Gastroesophageal sphincter (tissue), 4 donors: ENCODE data around the gene METRN. TPM values are rescaled to one million over a fixed set of nuclear protein-coding genes. Genes with fewer than 3 reads are reported as not detected.
"Not testable (repeated sequence)": the region's sequence is repeated elsewhere in the genome, so short reads cannot be mapped to it uniquely, and the experiment has no call there.

Source experiments
- ATAC-seq: fragments of 150-250 bp; one replicate; pipeline ENCODE4 v1.9.1; 2016; ENCODE audit warnings: mild to moderate bottlenecking, moderate library complexity
- H3K27ac ChIP-seq, 4 donors: fragments of 200-600 bp; sonication (generic) in 3 of 4; 1 replicate in 3 of 4; 2 replicates in 1 of 4; pipeline ENCODE4 v1.5.1; 2016 to 2019
- H3K27me3 ChIP-seq: fragments of 200-600 bp; sonication (generic); one replicate; pipeline ENCODE4 v1.5.1; 2019
- H3K36me3 ChIP-seq, 2 donors: fragments of 200-600 bp; sonication (generic); one replicate each; pipeline ENCODE4 v1.5.1; 2019; ENCODE audit warnings: control low read depth in 1 of 2
- H3K4me1 ChIP-seq, 3 donors: fragments of 200-600 bp; sonication (generic); 1 replicate in 2 of 3; 2 replicates in 1 of 3; pipeline ENCODE4 v1.5.1; 2016 to 2019; ENCODE audit warnings: control low read depth in 2 of 3
- H3K4me3 ChIP-seq, 2 donors: fragments of 200-600 bp; sonication (generic); one replicate each; pipeline ENCODE4 v1.5.1; 2019; ENCODE audit warnings: mild to moderate bottlenecking in 1 of 2, moderate library complexity in 1 of 2
- H3K9me3 ChIP-seq, 3 donors: fragments of 200-600 bp; sonication (generic); one replicate each; pipeline ENCODE4 v1.5.1; 2017 to 2019; ENCODE audit warnings: control low read depth in 2 of 3
- CTCF ChIP-seq, 4 experiments: fragments of 200-600 bp in 2 of 4; fragments of 450-650 bp in 2 of 4; sonication (generic) in 1 of 4; IDR thresholded peaks; one replicate each; pipeline ENCODE4 v1.5.1; 2017 to 2019; ENCODE audit warnings: antibody characterized with exemption in 4 of 4, mild to moderate bottlenecking in 2 of 4, moderate library complexity in 2 of 4
- EP300 ChIP-seq: sonication (generic); formaldehyde crosslinking; IDR thresholded peaks from one replicate; pipeline ENCODE4 v1.6.1; 2017; ENCODE audit warnings: antibody characterized with exemption, mild to moderate bottlenecking
- POLR2A ChIP-seq, 2 donors: fragments of 450-650 bp; IDR thresholded peaks; one replicate each; pipeline ENCODE4 v1.6.1; 2017; ENCODE audit warnings: antibody characterized with exemption in 2 of 2, mild to moderate bottlenecking in 2 of 2, moderate library complexity in 1 of 2
- POLR2AphosphoS5 ChIP-seq: sonication (generic); formaldehyde crosslinking; IDR thresholded peaks from one replicate; pipeline ENCODE4 v1.6.1; 2017; ENCODE audit warnings: antibody characterized with exemption
- WGBS, 2 donors: methylation state at CpG; one replicate each; pipeline ENCODE4 v1.1.5; 2018; ENCODE audit warnings: low coverage in 1 of 2; 5-methylcytosine and 5-hydroxymethylcytosine counted together
- total RNA-seq, 4 donors: library from RNA; depleted of rRNA; stranded (reverse); fragments of >200 nt; gene quantifications; one replicate each; pipeline ENCODE4 v1.1.0, GENCODE V29; 2016

The METRN gene
- total RNA-seq, 4 donors from 2014 or later, result 22.6 to 77.7 (median 63.8) TPM

DNA sequence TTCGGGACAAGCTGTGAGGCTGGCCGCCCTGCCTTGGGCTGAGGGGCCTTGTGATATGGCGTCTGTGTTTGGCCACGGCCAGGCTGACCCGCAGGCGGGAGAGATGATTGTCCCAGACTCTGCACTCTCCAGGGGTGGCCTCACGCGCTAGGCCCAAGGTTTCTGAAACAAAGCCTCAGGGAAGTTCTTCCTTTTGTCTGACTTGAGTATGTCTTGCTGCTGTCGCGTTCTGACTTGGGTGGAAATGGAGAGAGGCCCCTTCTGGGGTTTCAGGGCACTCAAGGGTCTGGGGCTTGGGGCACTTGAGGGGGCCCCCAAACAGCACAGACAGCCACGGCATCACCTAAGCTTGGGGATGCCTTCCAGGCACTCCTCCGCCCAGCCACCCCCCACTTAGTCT lies 3.8 kb upstream of the METRN start:
- 40% methylated on average over 1 of the region's 12 CpGs; no CpG with 5 or more reads in 1 of the 2 donors for WGBS, 2 donors
- Histone ChIP-seq H3K4me3 (no peak overlapping the region), H3K27me3 (peaks cover 64% of the 10 kb centered on the region), H3K27ac (no peak overlapping the region), H3K9me3 (no peaks in the 10 kb centered on the region), H3K36me3 (no peaks in the 10 kb centered on the region), H3K4me1 (peaks cover 0 to 49% (median 14%) of the 10 kb centered on the region in 3 donors)
- no peak for ATAC-seq
- no peak for TF ChIP-seq CTCF (IDR thresholded peaks at IDR 0.05)
- TF ChIP-seq POLR2A (IDR thresholded peaks at IDR 0.05), result no peak
- no peak for TF ChIP-seq POLR2AphosphoS5
- no peak for TF ChIP-seq EP300

- no peaks in the 10 kb centered on the region for H3K9me3 ChIP-seq
- 2 to 15% methylated on average over 8 to 15 of the region's 25 CpGs for WGBS, 2 donors
- no peak overlapping the region for H3K27ac ChIP-seq
- H3K4me1 ChIP-seq, result peaks cover 0 to 49% (median 18%) of the 10 kb centered on the region in 3 donors
- H3K36me3 ChIP-seq, result peaks cover 0 to under 1% of the 10 kb centered on the region in 2 donors
- TF ChIP-seq EP300 (no peak), CTCF (IDR thresholded peaks at IDR 0.05) (peak in 3 of 4 experiments; percentile 90 to 98 (median 93))
- peaks cover 57% of the 10 kb centered on the region for H3K27me3 ChIP-seq
- no peak overlapping the region for H3K4me3 ChIP-seq
- peak; percentile 58 for ATAC-seq
These were observed 3.2 kb upstream of the METRN start for GRCh38 chr16:711548-712320.

- peaks cover 47% of the 10 kb centered on the region for H3K27me3 ChIP-seq
- H3K36me3 ChIP-seq, H3K27ac ChIP-seq, H3K4me3 ChIP-seq, H3K9me3 ChIP-seq, ATAC-seq: not testable (repeated sequence)
- TF ChIP-seq CTCF (IDR thresholded peaks at IDR 0.05), result peak in 2 of 4 experiments; percentile 23 to 41
- WGBS, 2 donors, result 33 to 43% methylated on average over 2 to 4 of the region's 13 CpGs
- H3K4me1 ChIP-seq, result peaks cover 0 to 58% (median 19%) of the 10 kb centered on the region in 3 donors
These were observed 2.1 kb upstream of the METRN start for GRCh38 chr16:712740-713250.

- Histone ChIP-seq H3K4me3 (peak overlapping the region in 1 of 2 donors; percentile 79), H3K27ac (no peak overlapping the region), H3K27me3 (peaks cover 34% of the 10 kb centered on the region), H3K9me3 (no peaks in the 10 kb centered on the region), H3K36me3 (peaks cover 0 to 6% of the 10 kb centered on the region in 2 donors), H3K4me1 (peaks cover 0 to 59% (median 19%) of the 10 kb centered on the region in 3 donors)
- no peak for TF ChIP-seq POLR2A (IDR thresholded peaks at IDR 0.05)
- no peak for TF ChIP-seq EP300
- no peak for TF ChIP-seq CTCF (IDR thresholded peaks at IDR 0.05)
- no peak for TF ChIP-seq POLR2AphosphoS5
- 73% methylated on average over 6 of the region's 11 CpGs; no CpG with 5 or more reads in 1 of the 2 donors for WGBS, 2 donors
- ATAC-seq, result no peak
These were observed 839 bp upstream of the METRN start for GRCh38 chr16:714079-714478.
